HG02798 (cell line): Measurements from ENCODE around the gene ATP13A2.

Experiments used
- ATAC-seq: cut with Tn5 transposase; IDR thresholded peaks from one replicate; pipeline ENCODE4 v1.9.1; 2021; ENCODE audit warnings: mild to moderate bottlenecking; ENCODE audit not compliant: unreplicated experiment, poor library complexity

ATP13A2 gene

GRCh38 chr1:16980473-16981268, 31.1 kb downstream of the ATP13A2 start, which contains the start of gene MFAP2:
Gene MFAP2 (minus strand): TSS chr1:16980620. CDS start chr1:16978273, 2,347 bp downstream.
- ATAC-seq: no peak

DNA sequence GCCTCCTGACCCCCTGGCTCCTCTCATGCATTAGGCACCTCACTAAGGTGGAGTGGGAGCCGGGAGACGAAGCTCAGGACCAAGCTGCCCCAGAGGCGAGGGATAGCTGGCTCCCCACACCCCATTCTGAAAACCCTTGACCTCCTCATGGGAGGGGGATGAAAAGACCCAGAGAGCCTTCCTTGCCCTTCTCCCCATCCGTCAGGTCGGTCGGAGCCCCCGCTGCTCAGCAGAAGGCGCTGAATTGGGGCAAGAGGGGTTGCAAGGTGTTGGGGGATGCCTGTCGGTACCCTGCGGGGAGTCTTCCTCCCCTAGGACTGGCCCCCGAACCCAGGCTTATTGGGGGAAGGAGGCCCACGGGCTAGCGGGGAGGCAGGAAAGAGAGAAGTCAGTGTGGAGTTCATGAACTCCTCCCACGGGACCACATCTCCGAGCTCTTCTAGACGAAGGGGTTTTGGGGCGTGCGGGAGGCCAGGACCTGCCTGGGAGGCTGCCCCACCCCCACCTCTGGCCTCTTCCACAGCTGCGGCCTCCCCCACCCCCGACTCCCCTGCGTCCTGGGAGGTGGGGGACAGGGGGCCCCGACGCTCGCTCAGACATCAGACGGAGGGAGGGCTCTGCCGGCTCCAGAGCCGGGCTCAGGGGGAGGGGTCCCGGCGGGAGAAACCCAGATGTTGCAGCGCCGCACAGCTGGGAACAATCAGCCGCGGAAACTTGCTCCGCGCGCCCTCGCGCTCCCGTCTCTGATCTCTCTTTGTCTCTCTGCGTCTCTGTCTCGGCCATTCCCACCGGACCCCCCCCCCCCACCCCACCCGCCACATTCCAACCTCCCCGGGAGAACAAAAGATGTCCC, 32.0 kb downstream of the ATP13A2 start:
- no peak for ATAC-seq

- ATAC-seq: no peak
Observed at GRCh38 chr1:16978567-16979474, 32.9 kb downstream of the ATP13A2 start.

DNA sequence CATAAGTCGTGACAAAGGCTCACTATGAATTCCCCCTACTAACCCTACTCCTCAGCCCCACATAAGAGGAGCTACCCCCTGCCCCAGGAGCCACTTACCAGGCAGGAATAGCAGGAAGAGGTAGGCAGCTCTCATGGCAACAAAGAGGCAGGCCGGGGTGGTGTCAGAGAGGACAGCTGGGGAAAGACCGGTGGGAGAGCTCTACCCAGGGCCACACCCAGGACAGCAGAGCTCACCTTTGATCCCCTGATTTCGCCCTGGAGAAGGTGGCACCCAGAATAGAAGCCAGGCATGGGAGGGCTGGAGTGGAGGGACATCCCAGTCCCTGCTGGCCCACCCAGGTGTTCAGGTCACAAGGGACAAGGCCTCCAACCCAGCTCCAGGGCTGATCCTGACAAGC, 33.6 kb downstream of the ATP13A2 start:
- ATAC-seq: no peak

GRCh38 chr1:16977377-16977776, 34.4 kb downstream of the ATP13A2 start:
- no peak for ATAC-seq

DNA sequence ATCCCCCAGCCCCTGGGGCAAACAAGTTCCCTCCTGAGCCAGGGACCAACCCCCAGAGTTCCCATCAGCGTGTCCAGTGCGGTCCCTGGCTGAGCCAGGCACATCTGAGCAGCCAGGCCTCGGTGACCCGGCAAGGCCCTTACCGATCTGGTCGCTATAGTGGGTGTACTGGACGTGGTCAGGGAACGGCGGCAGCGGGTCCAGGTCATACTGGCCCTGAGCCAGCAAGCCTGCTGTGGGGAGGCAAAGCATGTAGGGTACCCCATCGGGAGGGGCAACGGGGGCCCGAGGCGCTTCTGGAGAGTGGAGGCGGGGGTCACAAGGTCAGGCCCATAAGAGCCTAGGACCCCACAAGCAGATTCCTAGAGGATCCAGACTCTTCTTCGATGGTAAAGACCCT, 34.8 kb downstream of the ATP13A2 start:
- ATAC-seq: no peak

DNA sequence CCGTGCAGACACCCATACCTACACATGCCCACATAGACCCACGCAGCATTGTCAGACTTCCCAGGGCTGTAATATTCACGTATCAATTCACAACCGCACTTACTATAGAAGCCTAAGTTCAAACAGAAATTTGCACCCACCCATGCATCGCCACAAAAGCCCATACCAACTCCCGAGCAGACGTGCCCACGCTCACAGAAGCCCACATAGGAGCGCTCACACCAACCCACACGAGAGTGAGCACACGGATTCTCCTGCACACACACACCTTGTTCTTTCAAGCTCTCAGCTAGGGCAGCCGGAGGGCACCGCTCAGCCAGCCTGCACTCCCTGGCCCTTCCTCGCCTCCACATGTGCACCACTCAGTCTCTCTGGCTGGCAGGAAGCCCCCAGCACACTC, 35.9 kb downstream of the ATP13A2 start:
- no peak for ATAC-seq

GRCh38 chr1:16975211-16975610, 36.5 kb downstream of the ATP13A2 start:
- ATAC-seq: no peak

DNA sequence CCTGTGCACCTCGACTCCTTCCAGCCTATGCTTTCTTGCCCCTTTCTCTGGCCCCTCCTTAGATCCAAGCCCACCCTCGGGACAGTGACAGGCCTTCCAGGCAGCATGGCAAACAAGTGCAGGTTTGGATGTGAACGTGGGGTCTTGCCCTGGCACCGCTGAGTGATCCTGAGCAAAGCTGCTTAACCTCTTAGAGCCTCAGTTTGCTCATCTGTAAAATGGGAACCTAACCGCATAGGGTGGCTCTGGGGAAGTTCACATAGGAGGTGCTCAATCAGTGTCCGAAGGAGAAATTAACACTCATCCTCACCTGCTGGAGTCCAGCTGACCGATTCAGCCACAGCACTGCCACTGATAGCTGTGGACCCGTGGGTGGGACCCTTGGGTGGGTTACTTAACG, 38.5 kb downstream of the ATP13A2 start:
- ATAC-seq: no peak

DNA sequence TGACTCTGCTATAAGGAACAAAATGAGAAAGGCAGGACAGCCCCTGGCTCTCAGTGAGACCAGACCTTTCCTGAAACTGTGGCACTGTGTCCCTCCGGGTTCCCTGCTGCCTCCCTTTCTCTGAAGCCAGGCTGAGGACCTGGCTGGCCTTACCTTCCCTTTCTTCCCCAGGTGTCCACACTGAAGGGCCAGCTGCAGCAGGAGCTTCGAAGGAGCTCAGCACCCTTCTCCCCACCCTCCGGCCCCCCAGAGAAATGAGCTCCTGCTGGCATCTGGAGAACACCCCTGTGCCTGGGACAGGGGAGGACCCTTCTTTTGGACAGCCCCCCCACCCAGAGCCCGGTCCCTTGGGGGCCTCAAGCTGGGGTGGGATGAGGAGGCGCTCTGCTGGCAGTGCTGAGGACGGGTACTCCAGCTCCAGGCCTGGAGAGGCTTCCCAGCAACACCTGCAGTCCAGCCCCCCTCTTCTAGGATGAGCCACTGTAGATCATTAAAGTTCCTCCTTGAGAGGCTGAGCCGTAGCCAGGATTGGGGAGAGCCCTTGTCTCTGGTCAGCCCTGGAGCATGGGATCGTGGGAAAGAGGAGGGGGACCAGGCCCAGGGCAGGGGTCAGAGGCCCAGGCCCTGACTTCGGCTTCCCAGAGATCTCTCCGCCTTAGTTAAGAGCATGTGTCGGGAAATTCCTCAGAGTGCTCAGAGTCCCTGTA, 39.4 kb downstream of the ATP13A2 start:
- no peak for ATAC-seq

DNA sequence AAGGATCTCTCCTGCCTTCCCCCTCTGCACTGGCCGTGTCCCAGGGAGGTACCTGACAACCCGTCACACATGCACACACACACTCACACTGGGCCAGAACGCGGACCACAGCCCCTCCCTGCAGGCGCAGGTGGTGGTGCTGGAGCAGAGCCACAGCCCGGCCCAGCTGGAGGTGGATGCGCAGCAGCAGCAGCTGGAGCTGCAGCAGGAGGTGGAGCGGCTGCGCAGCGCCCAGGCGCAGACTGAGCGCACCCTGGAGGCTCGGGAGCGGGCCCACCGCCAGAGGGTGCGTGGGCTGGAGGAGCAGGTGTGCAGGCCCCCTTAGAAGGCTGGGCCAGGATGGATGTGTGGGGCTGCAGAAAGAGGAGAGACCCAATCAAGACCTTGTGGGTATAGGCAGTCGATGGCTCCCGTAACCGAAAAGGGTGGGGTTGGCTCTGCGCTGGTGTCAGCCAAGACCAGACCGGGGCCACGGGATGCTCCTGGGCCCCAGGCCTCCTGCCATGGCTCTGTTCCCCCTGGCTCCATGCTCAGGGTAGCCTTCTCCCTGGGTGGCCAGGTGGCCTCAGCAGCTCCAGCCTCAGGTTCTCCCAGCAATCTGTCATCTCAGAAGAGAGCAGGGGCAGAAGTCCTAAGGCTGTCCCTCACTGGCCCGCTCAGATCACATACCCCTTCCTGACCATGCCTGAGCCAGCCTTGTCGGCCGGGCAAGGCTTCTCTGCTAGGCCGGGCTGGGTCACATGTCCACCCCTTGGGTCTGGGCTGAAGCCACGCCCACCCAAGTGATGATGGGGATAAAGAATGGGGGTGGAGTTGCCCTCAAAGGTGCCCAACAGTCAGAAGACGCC, 40.2 kb downstream of the ATP13A2 start:
- no peak for ATAC-seq

GRCh38 chr1:16970132-16970910, 41.4 kb downstream of the ATP13A2 start:
- no peak for ATAC-seq

DNA sequence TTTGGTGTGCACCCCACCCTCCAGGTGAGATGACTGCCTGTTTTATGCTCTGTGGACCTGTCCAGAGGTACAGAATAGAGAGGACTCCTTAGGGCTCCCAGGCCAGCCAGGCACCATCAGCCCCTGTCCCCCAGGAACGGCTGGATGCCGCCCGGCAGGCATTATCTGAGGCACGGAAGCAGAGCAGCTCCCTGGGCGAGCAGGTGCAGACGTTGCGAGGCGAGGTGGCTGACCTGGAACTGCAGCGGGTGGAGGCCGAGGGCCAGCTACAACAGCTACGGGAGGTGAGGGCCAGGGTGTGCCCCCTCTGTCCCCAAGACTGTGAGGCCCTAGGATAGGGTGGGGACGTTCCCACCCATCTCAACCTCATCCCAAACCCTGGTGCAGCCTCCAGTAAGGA, 42.1 kb downstream of the ATP13A2 start:
- ATAC-seq: no peak

DNA sequence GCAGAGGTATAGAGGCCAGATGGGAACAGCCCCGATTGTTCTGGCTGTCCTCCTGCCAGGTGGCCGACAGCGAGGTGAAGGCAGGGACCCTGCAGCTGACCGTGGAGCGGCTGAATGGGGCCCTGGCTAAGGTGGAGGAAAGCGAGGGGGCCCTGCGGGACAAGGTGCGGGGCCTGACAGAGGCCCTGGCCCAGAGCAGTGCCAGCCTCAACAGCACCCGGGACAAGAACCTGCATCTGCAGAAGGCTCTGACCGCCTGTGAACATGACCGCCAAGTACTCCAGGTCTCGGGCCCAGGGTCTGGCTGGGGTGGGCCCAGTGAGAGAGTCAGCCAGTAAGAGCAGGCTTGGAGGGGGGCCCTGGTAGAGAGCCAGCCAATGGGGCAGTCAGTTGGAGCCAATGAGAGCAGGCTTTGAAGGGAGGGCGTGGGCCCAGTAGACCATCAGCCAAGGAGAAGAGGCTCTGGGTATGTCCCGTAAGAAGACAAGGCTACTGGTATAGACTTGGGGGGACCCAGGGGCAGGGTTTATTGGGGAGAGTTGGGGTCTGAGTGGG, 42.6 kb downstream of the ATP13A2 start:
- no peak for ATAC-seq

GRCh38 chr1:16968372-16968771, 43.4 kb downstream of the ATP13A2 start:
- no peak for ATAC-seq

- ATAC-seq: no peak
Observed at GRCh38 chr1:16967962-16968361, 43.8 kb downstream of the ATP13A2 start.

GRCh38 chr1:16967095-16967575, 44.6 kb downstream of the ATP13A2 start:
- no peak for ATAC-seq

- no peak for ATAC-seq
Observed at GRCh38 chr1:16966282-16966681, 45.4 kb downstream of the ATP13A2 start.
